HFFc6 (cell line): ENCODE data around the gene SH2D4B. TPM values are rescaled to one million over a fixed set of nuclear protein-coding genes. Genes with fewer than 3 reads are reported as not detected.

Experiments used
- DNase-seq: peaks from one replicate; pipeline ENCODE4 v3.0.0-alpha.2; 2018
- H3K27ac Mint-ChIP-seq: 2 replicates; pipeline ENCODE4 v1.8.0; 2020; ENCODE audit warnings: mild to moderate bottlenecking, mixed read lengths
- H3K27me3 Mint-ChIP-seq: 2 replicates; pipeline ENCODE4 v1.8.0; 2021; ENCODE audit warnings: mild to moderate bottlenecking, moderate library complexity, mixed read lengths; ENCODE audit not compliant: insufficient read depth
- H3K36me3 Mint-ChIP-seq: 2 replicates; pipeline ENCODE4 v1.8.0; 2021; ENCODE audit warnings: low read depth, mixed read lengths
- H3K4me1 Mint-ChIP-seq: 2 replicates; pipeline ENCODE4 v1.8.0; 2020; ENCODE audit warnings: low read depth, mixed read lengths
- H3K4me3 Mint-ChIP-seq: 2 replicates; pipeline ENCODE4 v1.8.0; 2020; ENCODE audit warnings: mild to moderate bottlenecking, moderate library complexity, mixed read lengths
- H3K9me3 Mint-ChIP-seq: 2 replicates; pipeline ENCODE4 v1.8.0; 2020; ENCODE audit warnings: mild to moderate bottlenecking, mixed read lengths
- total RNA-seq, 6 experiments: library from RNA; stranded (reverse); fragmentation: NEBNext Ultra II Directional; extraction: Animal tissue kit (Norgen Biotek cat#: 25700); gene quantifications; 2 replicates in 1 of 6; 3 replicates in 5 of 6; pipeline ENCODE4 v1.2.3, GENCODE V29; 2021
- TF ChIP-seq, protein P1 (sequence below): fragments of 200-600 bp; sonication (generic); IDR thresholded peaks from 2 replicates; pipeline ENCODE4 v1.5.0; 2021; ENCODE audit warnings: antibody characterized with exemption, mild to moderate bottlenecking

Gene SH2D4B
- total RNA-seq, 6 experiments from 2014 or later = not detected

DNA sequence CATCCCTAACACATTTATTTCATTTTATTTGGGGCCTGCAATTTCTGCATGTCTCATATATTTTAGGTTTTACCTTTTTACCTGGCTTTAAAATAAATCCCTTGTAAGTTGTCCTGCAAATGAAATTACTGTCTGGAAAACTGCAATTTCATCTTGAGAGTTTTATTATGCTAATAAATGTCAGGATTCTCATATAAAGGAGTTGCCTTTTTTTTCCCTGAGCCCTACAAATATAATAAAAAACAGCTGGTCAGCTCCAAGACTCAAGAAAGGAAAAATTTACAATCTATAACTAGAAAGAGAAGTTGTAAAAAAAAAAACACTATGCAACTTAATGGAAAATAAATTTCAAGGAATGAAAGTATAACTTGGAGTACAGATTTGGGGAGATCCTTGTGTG is 108.7 kb downstream of the SH2D4B start:
- H3K36me3 Mint-ChIP-seq = no peaks in the 10 kb centered on the region
- no peak overlapping the region for H3K4me3 Mint-ChIP-seq
- peaks cover 1% of the 10 kb centered on the region for H3K27me3 Mint-ChIP-seq
- H3K4me1 Mint-ChIP-seq = peaks cover 10% of the 10 kb centered on the region
- TF ChIP-seq, protein P1, sequence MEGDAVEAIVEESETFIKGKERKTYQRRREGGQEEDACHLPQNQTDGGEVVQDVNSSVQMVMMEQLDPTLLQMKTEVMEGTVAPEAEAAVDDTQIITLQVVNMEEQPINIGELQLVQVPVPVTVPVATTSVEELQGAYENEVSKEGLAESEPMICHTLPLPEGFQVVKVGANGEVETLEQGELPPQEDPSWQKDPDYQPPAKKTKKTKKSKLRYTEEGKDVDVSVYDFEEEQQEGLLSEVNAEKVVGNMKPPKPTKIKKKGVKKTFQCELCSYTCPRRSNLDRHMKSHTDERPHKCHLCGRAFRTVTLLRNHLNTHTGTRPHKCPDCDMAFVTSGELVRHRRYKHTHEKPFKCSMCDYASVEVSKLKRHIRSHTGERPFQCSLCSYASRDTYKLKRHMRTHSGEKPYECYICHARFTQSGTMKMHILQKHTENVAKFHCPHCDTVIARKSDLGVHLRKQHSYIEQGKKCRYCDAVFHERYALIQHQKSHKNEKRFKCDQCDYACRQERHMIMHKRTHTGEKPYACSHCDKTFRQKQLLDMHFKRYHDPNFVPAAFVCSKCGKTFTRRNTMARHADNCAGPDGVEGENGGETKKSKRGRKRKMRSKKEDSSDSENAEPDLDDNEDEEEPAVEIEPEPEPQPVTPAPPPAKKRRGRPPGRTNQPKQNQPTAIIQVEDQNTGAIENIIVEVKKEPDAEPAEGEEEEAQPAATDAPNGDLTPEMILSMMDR = no peak
- H3K27ac Mint-ChIP-seq = no peak overlapping the region
- no peak for DNase-seq
- no peaks in the 10 kb centered on the region for H3K9me3 Mint-ChIP-seq

DNA sequence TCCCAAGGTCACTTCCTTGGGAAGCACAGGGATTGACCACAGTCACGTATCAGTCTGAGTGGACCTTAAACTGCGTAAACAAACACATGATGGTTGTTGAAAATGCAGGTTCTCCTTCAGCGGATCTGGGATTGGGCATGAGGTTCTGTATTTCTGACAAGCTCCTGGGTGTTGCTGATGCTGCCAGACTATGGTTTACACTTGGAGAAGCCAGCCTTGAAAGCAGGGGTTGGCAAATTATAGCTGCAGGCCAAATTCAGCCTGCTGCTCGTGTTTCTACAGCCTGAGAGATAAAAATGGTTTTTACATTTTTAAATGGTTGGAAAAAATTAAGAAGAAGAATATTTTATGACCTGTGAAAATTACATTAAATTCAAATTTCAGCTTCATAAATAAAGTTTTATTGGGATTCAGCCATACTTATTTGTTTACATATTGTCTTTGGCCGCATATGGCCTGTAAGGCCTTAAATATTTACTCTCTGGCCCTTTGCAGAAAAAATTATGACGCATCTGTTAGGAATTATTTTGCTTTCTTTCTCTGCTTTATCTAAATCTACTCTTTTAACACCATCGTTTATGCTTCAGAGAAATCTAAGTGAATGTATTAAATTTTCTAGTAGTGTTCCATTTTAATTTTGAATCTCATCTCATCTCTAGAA is 109.6 kb downstream of the SH2D4B start:
- TF ChIP-seq, protein P1 = no peak
- peaks cover 1% of the 10 kb centered on the region for H3K27me3 Mint-ChIP-seq
- no peak overlapping the region for H3K4me3 Mint-ChIP-seq

DNA sequence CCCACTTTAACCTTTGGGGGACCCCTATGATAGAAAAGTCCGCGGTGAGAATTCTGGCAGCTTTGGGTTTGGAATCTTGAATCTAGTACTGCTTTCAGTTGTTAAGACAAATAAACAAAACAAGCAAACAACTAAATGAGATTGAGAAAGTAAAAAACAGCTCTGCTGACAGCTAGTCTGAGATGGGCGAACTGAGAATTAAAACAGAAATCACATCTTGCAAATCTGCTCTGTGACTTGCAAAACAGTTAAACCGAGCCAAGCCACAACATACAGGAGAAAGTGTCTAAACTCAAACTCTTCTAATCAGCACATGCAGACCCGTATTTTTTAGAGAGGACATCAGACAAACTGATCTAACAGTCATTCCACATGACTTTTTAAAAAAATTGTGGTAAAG is 110.4 kb downstream of the SH2D4B start:
- Mint-ChIP-seq H3K27me3 (peaks cover 1% of the 10 kb centered on the region), H3K4me1 (peaks cover 10% of the 10 kb centered on the region), H3K36me3 (no peaks in the 10 kb centered on the region), H3K9me3 (no peaks in the 10 kb centered on the region; the same call in 1 of the 2 replicates), H3K27ac (no peak overlapping the region), H3K4me3 (no peak overlapping the region)
- TF ChIP-seq, protein P1 = no peak
- no peak for DNase-seq

More for the DNA sequence above, 109.6 kb downstream of the SH2D4B start:
- no peaks in the 10 kb centered on the region for H3K36me3 Mint-ChIP-seq
- H3K27ac Mint-ChIP-seq = no peak overlapping the region
- DNase-seq = no peak
- no peaks in the 10 kb centered on the region for H3K9me3 Mint-ChIP-seq
- H3K4me1 Mint-ChIP-seq = peaks cover 10% of the 10 kb centered on the region

DNA sequence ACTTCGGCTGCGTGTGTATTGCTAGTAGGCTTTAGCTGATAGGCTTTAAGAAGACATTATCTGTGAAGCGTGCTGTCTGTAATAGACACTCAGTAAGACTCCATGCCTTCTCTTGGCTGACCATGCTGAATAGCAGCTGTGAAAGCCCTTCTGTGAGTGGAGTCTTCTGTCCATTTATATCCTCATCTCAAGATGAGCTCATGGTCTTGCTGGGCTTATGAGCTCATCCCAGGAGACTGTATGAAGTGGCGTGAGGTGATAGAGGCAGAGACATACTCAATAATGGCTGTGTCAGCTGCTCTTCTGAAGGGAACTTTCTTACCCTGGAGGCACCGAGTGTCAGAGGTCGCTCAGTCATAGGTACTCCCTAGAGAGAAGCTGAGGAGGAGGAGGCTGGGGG is 111.5 kb downstream of the SH2D4B start:
- Mint-ChIP-seq H3K27ac (no peak overlapping the region), H3K4me3 (no peak overlapping the region), H3K36me3 (no peaks in the 10 kb centered on the region), H3K9me3 (peaks cover 9% of the 10 kb centered on the region; the same call in 1 of the 2 replicates), H3K27me3 (peaks cover 1% of the 10 kb centered on the region), H3K4me1 (peaks cover 10% of the 10 kb centered on the region)
- DNase-seq = no peak
- TF ChIP-seq, protein P1 = no peak

DNA sequence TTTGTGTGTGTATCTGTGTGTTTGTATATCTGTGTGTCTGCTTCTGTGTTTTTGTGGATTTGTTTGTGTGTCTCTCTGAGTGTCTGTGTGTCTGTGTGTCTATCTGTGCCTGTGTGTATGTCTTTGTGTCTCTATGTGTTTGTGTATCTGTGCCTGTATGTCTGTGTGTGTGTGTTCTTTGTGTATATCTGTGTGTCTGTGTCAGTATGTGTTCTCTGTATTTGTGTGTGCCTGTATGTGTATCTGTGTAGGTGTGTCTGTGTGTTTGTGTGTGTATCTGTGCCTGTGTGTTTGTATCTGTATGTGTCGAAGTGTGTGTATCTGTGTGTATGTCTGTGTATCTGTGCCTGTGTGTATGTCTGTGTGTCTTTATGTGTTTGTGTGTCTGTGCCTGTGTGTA is 118.2 kb downstream of the SH2D4B start:
- Mint-ChIP-seq H3K36me3 (no peaks in the 10 kb centered on the region), H3K9me3 (peaks cover 9% of the 10 kb centered on the region; the same call in 1 of the 2 replicates), H3K27me3 (no peaks in the 10 kb centered on the region), H3K4me3 (no peak overlapping the region), H3K4me1 (no peaks in the 10 kb centered on the region), H3K27ac (no peak overlapping the region)
- TF ChIP-seq, protein P1 = no peak
- DNase-seq = no peak
